ENCODE data around the gene FOXB1.

FOXB1 gene

DNA sequence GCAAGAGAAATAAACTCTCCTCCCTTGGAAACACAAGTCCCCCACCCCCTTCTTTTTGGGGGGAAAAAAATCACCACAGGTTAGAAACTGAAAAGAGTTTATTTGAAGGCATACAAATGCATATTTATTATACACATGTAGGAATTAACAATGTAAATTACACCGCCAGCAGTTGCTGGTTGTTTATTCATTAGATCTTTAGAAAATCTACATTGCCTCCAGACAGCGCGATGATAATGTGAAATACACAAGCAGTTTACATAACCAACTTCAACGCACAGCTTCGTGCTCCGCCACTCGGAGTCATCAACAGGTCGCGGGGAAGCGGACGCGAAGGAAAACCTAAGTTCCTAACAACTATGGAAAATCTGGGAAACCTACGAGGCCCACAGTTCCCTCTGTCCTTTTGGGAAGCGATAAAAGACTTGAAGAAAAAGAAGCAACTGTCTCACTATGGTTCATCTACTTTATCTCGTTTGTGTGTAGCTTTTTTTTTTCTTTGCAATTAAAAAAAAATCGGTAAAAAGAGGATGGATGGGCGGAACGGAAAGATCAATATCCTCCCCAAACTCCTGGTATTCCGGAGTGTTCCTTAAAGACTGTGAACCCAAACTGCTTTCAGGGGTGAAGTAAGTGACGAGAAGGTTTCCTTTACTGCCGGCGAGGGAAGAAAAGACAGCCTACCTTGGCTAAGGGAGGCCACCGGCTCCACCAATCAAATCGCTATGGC lies 8.4 kb upstream of the FOXB1 start:
- peaks cover 80% of the 10 kb centered on the region for H3K27me3 ChIP-seq (ENCODE audit: insufficient read depth, poor library complexity, severe bottlenecking)
- no peak overlapping the region for H3K4me3 ChIP-seq (replicated peaks; ENCODE audit: insufficient read depth, low read length)
- H3K27ac ChIP-seq (replicated peaks): no peak overlapping the region
- DNase-seq (ENCODE audit: low read depth in 1 of 2, low spot score in 1 of 2): no peak
- TF ChIP-seq POLR2AphosphoS5 (IDR thresholded peaks at IDR 0.05; ENCODE audit: low read depth) (no peak), SPI1 (IDR thresholded peaks at IDR 0.05; ENCODE audit: borderline replicate concordance, low read depth) (no peak), GABPA (IDR thresholded peaks at IDR 0.05; ENCODE audit: low read depth) (no peak)
- TF ChIP-seq, protein P1, sequence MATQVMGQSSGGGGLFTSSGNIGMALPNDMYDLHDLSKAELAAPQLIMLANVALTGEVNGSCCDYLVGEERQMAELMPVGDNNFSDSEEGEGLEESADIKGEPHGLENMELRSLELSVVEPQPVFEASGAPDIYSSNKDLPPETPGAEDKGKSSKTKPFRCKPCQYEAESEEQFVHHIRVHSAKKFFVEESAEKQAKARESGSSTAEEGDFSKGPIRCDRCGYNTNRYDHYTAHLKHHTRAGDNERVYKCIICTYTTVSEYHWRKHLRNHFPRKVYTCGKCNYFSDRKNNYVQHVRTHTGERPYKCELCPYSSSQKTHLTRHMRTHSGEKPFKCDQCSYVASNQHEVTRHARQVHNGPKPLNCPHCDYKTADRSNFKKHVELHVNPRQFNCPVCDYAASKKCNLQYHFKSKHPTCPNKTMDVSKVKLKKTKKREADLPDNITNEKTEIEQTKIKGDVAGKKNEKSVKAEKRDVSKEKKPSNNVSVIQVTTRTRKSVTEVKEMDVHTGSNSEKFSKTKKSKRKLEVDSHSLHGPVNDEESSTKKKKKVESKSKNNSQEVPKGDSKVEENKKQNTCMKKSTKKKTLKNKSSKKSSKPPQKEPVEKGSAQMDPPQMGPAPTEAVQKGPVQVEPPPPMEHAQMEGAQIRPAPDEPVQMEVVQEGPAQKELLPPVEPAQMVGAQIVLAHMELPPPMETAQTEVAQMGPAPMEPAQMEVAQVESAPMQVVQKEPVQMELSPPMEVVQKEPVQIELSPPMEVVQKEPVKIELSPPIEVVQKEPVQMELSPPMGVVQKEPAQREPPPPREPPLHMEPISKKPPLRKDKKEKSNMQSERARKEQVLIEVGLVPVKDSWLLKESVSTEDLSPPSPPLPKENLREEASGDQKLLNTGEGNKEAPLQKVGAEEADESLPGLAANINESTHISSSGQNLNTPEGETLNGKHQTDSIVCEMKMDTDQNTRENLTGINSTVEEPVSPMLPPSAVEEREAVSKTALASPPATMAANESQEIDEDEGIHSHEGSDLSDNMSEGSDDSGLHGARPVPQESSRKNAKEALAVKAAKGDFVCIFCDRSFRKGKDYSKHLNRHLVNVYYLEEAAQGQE (IDR thresholded peaks at IDR 0.05; ENCODE audit: insufficient replicate concordance, low read depth): no peak
- TF ChIP-seq, protein P2, sequence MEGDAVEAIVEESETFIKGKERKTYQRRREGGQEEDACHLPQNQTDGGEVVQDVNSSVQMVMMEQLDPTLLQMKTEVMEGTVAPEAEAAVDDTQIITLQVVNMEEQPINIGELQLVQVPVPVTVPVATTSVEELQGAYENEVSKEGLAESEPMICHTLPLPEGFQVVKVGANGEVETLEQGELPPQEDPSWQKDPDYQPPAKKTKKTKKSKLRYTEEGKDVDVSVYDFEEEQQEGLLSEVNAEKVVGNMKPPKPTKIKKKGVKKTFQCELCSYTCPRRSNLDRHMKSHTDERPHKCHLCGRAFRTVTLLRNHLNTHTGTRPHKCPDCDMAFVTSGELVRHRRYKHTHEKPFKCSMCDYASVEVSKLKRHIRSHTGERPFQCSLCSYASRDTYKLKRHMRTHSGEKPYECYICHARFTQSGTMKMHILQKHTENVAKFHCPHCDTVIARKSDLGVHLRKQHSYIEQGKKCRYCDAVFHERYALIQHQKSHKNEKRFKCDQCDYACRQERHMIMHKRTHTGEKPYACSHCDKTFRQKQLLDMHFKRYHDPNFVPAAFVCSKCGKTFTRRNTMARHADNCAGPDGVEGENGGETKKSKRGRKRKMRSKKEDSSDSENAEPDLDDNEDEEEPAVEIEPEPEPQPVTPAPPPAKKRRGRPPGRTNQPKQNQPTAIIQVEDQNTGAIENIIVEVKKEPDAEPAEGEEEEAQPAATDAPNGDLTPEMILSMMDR (IDR thresholded peaks at IDR 0.05; ENCODE audit: insufficient read depth, low read length): no peak

DNA sequence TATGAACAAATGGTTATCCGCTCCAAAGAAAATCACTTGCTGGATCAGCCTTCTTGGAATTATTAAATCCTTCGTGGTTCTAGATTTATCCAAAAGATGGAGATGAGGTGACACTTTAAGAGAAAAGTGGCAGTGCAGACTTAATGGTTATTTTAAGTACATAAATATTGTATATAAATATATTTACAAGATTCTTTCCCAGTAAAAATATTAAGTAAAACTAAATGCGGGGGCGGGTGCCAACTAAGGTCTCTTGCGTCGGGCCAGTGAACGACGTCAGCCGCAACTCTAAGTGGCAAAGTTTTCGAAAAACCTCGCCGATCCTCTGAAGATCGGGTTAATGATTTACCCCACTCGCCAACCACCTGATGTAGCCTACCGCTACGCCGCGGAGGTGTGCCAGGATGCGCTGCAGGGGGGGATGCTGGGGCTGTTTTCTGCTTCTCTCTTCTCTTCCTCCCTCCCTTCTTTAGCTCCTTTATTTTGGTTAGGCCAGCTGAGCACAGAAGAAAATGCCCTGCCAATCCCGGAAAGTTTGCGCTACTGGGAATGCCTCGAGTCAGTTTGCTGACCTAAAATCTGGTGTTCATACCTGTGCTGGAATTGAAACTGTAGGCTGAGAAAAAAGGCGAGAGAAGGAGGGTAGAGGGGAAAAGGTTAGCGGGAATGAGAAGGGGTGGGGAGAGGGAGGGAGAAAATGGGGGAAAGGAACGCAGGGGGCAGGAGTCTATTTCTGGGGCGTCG lies 7.6 kb upstream of the FOXB1 start:
- Histone ChIP-seq H3K27ac (replicated peaks) (no peak overlapping the region), H3K27me3 (ENCODE audit: insufficient read depth, poor library complexity, severe bottlenecking) (peaks cover 86% of the 10 kb centered on the region), H3K4me3 (replicated peaks; ENCODE audit: insufficient read depth, low read length) (no peak overlapping the region)
- DNase-seq (ENCODE audit: low read depth in 1 of 2, low spot score in 1 of 2): no peak
- TF ChIP-seq, protein P1 (IDR thresholded peaks at IDR 0.05; ENCODE audit: insufficient replicate concordance, low read depth): no peak
- TF ChIP-seq GABPA (IDR thresholded peaks at IDR 0.05; ENCODE audit: low read depth) (no peak), SPI1 (IDR thresholded peaks at IDR 0.05; ENCODE audit: borderline replicate concordance, low read depth) (no peak), POLR2AphosphoS5 (IDR thresholded peaks at IDR 0.05; ENCODE audit: low read depth) (no peak)
- TF ChIP-seq, protein P2 (IDR thresholded peaks at IDR 0.05; ENCODE audit: insufficient read depth, low read length): no peak

DNA sequence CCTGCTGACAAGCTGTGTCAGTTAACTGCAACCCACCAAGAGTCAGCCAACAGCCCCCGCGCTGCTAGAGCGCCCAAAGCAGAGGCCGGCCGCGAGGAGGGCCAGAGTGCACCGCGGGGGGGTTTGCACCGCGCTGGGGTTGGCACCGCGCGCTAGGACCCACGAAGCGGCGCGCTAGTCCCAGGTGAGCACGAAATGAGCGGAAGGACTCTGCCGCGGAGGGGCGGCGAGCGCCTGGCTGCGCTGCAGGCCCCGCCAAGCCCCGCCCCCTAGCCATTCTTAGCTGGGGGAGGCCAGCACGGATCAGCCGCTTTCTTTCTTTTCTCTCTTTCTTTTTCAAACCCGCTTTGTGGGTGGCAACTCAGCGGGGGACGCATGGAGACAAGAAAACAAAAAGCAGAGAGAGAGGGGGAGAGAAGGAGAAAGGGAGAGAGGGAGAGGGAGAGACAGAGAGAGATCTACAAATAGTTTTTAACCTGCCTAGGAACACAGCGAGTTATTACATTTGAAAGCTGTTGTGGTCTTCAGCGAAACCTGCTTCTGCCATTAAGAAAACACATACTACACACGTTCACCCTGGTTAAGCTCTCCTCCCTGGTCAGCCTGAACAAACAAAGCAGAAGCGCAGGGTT lies 6.9 kb upstream of the FOXB1 start:
- Histone ChIP-seq H3K27ac (replicated peaks) (no peak overlapping the region), H3K4me3 (replicated peaks; ENCODE audit: insufficient read depth, low read length) (peak overlapping the region; percentile 8), H3K27me3 (ENCODE audit: insufficient read depth, poor library complexity, severe bottlenecking) (peaks cover 90% of the 10 kb centered on the region)
- no peak for DNase-seq (ENCODE audit: low read depth in 1 of 2, low spot score in 1 of 2)
- no peak for TF ChIP-seq SPI1 (IDR thresholded peaks at IDR 0.05; ENCODE audit: borderline replicate concordance, low read depth)
- TF ChIP-seq, protein P1 (IDR thresholded peaks at IDR 0.05; ENCODE audit: insufficient replicate concordance, low read depth): no peak
- TF ChIP-seq, protein P2 (IDR thresholded peaks at IDR 0.05; ENCODE audit: insufficient read depth, low read length): no peak
- TF ChIP-seq GABPA (IDR thresholded peaks at IDR 0.05; ENCODE audit: low read depth): no peak
- no peak for TF ChIP-seq POLR2AphosphoS5 (IDR thresholded peaks at IDR 0.05; ENCODE audit: low read depth)
